GM12891 (cell line): ENCODE measurements around the gene RAP1GDS1.

Experiments used
- PAX5 ChIP-seq: IDR thresholded peaks from 2 replicates; pipeline ENCODE4 v1.6.1; 2011; ENCODE audit warnings: low read length, moderate library complexity, mild to moderate bottlenecking; ENCODE audit not compliant: insufficient read depth, severe bottlenecking
- POLR2A ChIP-seq: IDR thresholded peaks from 2 replicates; pipeline ENCODE4 v1.6.1; 2011; ENCODE audit warnings: low read depth, low read length, control low read depth
- POLR2AphosphoS5 ChIP-seq: IDR thresholded peaks from 2 replicates; pipeline ENCODE4 v1.6.1; 2011; ENCODE audit warnings: low read depth, low read length, control low read depth
- POU2F2 ChIP-seq: IDR thresholded peaks from 2 replicates; pipeline ENCODE4 v1.6.1; 2011; ENCODE audit warnings: low read depth, mild to moderate bottlenecking, control low read depth, low read length, moderate library complexity
- SPI1 ChIP-seq: IDR thresholded peaks from 2 replicates; pipeline ENCODE4 v1.6.1; 2011; ENCODE audit warnings: low read depth, low read length, control low read depth
- TAF1 ChIP-seq: IDR thresholded peaks from 2 replicates; pipeline ENCODE4 v1.6.1; 2011; ENCODE audit warnings: low read depth, low read length, control low read depth

DNA sequence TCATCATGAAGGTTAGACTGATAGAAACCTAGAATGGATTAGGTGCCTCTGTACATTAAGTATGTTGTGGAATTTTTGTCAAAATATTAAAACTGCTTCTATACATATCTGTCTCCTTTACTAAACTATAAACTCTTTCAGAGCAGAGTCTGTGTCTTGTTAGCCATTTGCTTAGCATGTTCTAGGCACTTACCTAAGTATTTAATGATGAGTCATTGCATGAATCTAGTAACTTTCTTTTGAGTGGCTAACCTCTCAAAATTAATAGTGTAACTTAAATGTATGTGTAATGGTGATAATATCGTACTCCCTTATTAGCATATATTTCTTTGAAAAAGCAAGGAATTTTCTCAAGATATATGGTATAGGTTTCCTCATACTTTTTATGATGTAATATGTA lies 57.8 kb downstream of the RAP1GDS1 start:
- TF ChIP-seq PAX5 (no peak), POLR2A (no peak), POLR2AphosphoS5 (no peak), TAF1 (no peak), POU2F2 (no peak), SPI1 (no peak)
